ENCODE results near the gene ATG5.

- no peak for TF ChIP-seq TCF7L2 (IDR thresholded peaks at IDR 0.05; ENCODE audit: low read depth, low read length)
- TF ChIP-seq CTCF (IDR thresholded peaks at IDR 0.05): no peak
- no peak for TF ChIP-seq POLR2AphosphoS5 (IDR thresholded peaks at IDR 0.05; ENCODE audit: low read depth, low read length)
- TF ChIP-seq REST (IDR thresholded peaks at IDR 0.05; ENCODE audit: insufficient read depth in 1 of 2, low read depth in 2 of 2, low read length in 1 of 2): no peak
Measured at GRCh38 chr6:106170030-106170791, 155.3 kb downstream of the ATG5 start.

Data from Panc1 (cell line).